Trophoblast cell (in vitro differentiated cells and primary cell): Measurements from ENCODE around the gene FTH1.

Experiments
- DNase-seq, 2 donors: peaks; one replicate each; pipeline ENCODE4 v3.0.0-alpha.2; 2016
- H2AFZ ChIP-seq: 2 replicates; pipeline ENCODE4 v1.6.1; 2013; ENCODE audit warnings: low read length, moderate library complexity, mild to moderate bottlenecking; ENCODE audit not compliant: insufficient read depth, poor library complexity
- H2AK5ac ChIP-seq: 2 replicates; pipeline ENCODE4 v1.6.1; 2013; ENCODE audit warnings: mild to moderate bottlenecking, low read length
- H2BK120ac ChIP-seq: 2 replicates; pipeline ENCODE4 v1.6.1; 2013; ENCODE audit warnings: low read length, mild to moderate bottlenecking, moderate library complexity; ENCODE audit not compliant: insufficient read depth, poor library complexity
- H2BK12ac ChIP-seq: 2 replicates; pipeline ENCODE4 v1.6.1; 2013; ENCODE audit warnings: mild to moderate bottlenecking, low read length, moderate library complexity
- H2BK5ac ChIP-seq: 2 replicates; pipeline ENCODE4 v1.6.1; 2013; ENCODE audit warnings: low read length, low read depth, moderate library complexity, mild to moderate bottlenecking; ENCODE audit not compliant: poor library complexity
- H3K14ac ChIP-seq: 2 replicates; pipeline ENCODE4 v1.6.1; 2013; ENCODE audit warnings: mild to moderate bottlenecking, low read length
- H3K18ac ChIP-seq: 2 replicates; pipeline ENCODE4 v1.6.1; 2013; ENCODE audit warnings: mild to moderate bottlenecking, low read length
- H3K23ac ChIP-seq: 2 replicates; pipeline ENCODE4 v1.6.1; 2013; ENCODE audit warnings: low read length
- H3K27ac ChIP-seq: 2 replicates; pipeline ENCODE4 v1.5.1; 2013; ENCODE audit warnings: low read depth, mild to moderate bottlenecking, inconsistent platforms, low read length, moderate library complexity
- H3K27me3 ChIP-seq: 2 replicates; pipeline ENCODE4 v1.6.1; 2013; ENCODE audit warnings: inconsistent platforms, mild to moderate bottlenecking, low read length, moderate library complexity; ENCODE audit not compliant: insufficient read depth
- H3K36me3 ChIP-seq, 2 experiments: 1 replicate in 1 of 2; 2 replicates in 1 of 2; pipeline ENCODE4 v1.6.1; 2013; ENCODE audit warnings: low read length in 2 of 2, mild to moderate bottlenecking in 2 of 2, moderate library complexity in 1 of 2; ENCODE audit not compliant: insufficient read depth in 2 of 2, control insufficient read depth in 1 of 2
- H3K4ac ChIP-seq: 2 replicates; pipeline ENCODE4 v1.6.1; 2013; ENCODE audit warnings: low read depth, mild to moderate bottlenecking, low read length, moderate library complexity
- H3K4me1 ChIP-seq, 2 experiments: 1 replicate in 1 of 2; 2 replicates in 1 of 2; pipeline ENCODE4 v1.6.1; 2013; ENCODE audit warnings: low read length in 2 of 2, mild to moderate bottlenecking in 2 of 2, moderate library complexity in 1 of 2; ENCODE audit not compliant: insufficient read depth in 2 of 2, control insufficient read depth in 1 of 2
- H3K4me2 ChIP-seq: 2 replicates; pipeline ENCODE4 v1.6.1; 2013; ENCODE audit warnings: inconsistent platforms, mild to moderate bottlenecking, low read length, moderate library complexity
- H3K4me3 ChIP-seq: 2 replicates; pipeline ENCODE4 v1.5.1; 2013; ENCODE audit warnings: mild to moderate bottlenecking, low read depth, low read length, inconsistent platforms
- H3K79me1 ChIP-seq: one replicate; pipeline ENCODE4 v1.6.1; 2013; ENCODE audit warnings: low read length
- H3K79me2 ChIP-seq: 2 replicates; pipeline ENCODE4 v1.6.1; 2013; ENCODE audit warnings: low read length, mild to moderate bottlenecking; ENCODE audit not compliant: control insufficient read depth, insufficient read depth, poor library complexity
- H3K9ac ChIP-seq: 2 replicates; pipeline ENCODE4 v1.6.1; 2013; ENCODE audit warnings: mild to moderate bottlenecking, low read length
- H3K9me3 ChIP-seq: 2 replicates; pipeline ENCODE4 v1.6.1; 2013; ENCODE audit warnings: low read depth, mild to moderate bottlenecking, control low read depth, inconsistent platforms, low read length; ENCODE audit not compliant: insufficient read depth
- H4K12ac ChIP-seq: 2 replicates; pipeline ENCODE4 v1.6.1; 2013; ENCODE audit warnings: low read depth, mild to moderate bottlenecking, low read length, moderate library complexity
- H4K8ac ChIP-seq: 2 replicates; pipeline ENCODE4 v1.6.1; 2013; ENCODE audit warnings: low read depth, mild to moderate bottlenecking, low read length, moderate library complexity
- H4K91ac ChIP-seq: one replicate; pipeline ENCODE4 v1.6.1; 2013; ENCODE audit warnings: low read depth, mild to moderate bottlenecking, low read length, moderate library complexity
- WGBS: extraction: QIAGEN DNeasy Blood & Tissue Kit; methylation state at CpG from one replicate; pipeline ENCODE4 v1.1.7; 2013; ENCODE audit warnings: missing lambda C conversion rate; ENCODE audit not compliant: insufficient read length, insufficient coverage; ENCODE audit errors: extremely low coverage; 5-methylcytosine and 5-hydroxymethylcytosine counted together

Gene FTH1

DNA sequence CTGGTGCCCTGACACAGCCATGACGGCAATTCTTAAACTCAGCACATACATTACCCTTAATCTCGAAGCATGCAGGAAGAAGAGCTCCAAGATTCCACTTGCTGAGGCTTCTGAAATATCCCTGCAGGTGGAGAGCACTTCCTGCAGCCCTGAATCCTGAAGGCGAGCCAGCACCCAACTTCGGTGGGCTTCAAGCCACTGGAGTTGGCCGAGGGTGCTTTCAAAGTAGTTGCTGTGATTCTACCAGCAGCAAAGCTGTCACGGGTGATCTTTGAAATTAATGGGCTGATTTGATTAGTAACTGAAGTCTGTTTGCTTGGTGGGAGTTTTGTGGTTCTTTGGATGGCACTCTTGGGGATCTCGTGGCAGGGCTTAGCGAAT lies 9.0 kb upstream of the FTH1 start:
- Histone ChIP-seq H4K91ac (peak overlapping the region; percentile 55), H3K9ac (no peak overlapping the region), H3K79me2 (peaks cover 7% of the 10 kb centered on the region), H3K4ac (no peak overlapping the region), H3K27ac (no peak overlapping the region), H2BK120ac (no peak overlapping the region), H3K4me2 (no peak overlapping the region), H2BK5ac (no peak overlapping the region), H4K12ac (no peak overlapping the region), H3K18ac (no peak overlapping the region), H3K36me3 (no peaks in the 10 kb centered on the region), H2BK12ac (no peak overlapping the region), H3K4me1 (peaks cover 18 to 27% of the 10 kb centered on the region in 2 experiments), H3K4me3 (no peak overlapping the region), H3K27me3 (no peaks in the 10 kb centered on the region), H4K8ac (no peak overlapping the region), H3K9me3 (no peaks in the 10 kb centered on the region), H2AK5ac (no peak overlapping the region), H3K14ac (no peak overlapping the region), H2AFZ (no peak overlapping the region), H3K23ac (no peak overlapping the region), H3K79me1 (peaks cover 30% of the 10 kb centered on the region)
- WGBS = no CpG with 5 or more reads among the region's 8 CpGs
- no peak for DNase-seq

DNA sequence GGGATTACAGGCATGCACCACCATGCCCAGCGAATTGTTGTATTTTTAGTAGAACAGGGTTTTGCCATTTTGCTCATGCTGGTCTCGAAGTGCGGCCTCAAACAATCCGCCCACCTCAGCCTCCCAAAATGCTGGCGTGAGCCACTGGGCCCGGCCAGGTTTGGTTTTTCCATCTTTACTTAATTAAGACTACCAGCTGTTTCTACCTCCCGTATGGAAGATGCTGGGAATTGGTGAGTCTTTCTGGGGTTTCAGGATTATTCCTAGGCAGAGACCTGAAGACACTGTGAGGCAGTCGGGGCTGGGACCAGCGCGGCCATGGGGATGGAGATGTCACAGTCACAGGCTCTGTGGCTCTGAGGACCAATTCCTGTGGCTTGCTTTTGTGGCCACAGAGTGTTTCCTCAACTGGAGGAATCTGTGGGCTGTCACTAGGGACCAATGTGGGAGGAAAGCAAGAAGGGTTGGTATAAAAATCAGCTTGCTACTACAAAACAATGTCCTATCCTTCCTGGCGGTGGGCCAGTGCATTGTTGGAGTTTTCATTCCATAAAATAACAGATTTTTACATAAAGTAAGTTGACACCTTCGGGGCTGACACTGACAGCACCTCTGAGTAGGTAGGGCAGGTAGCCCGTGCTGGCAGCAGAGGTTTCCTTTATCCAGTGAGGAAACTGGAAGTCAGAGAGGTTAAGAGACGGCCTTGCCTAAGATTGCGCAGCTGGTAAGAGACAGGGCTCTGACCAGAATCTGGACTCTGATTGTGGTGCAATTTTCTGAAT lies 8.4 kb upstream of the FTH1 start:
- no peak overlapping the region for H3K23ac ChIP-seq
- no peak overlapping the region for H3K4me3 ChIP-seq
- peak overlapping the region; percentile 30 for H2BK120ac ChIP-seq
- H2BK12ac ChIP-seq = peak overlapping the region; percentile 69
- H3K14ac ChIP-seq = no peak overlapping the region
- H2AFZ ChIP-seq = no peak overlapping the region
- H4K12ac ChIP-seq = no peak overlapping the region
- no peaks in the 10 kb centered on the region for H3K36me3 ChIP-seq
- WGBS = no CpG with 5 or more reads among the region's 15 CpGs
- H3K79me1 ChIP-seq = peaks cover 35% of the 10 kb centered on the region
- no peaks in the 10 kb centered on the region for H3K9me3 ChIP-seq
- no peak for DNase-seq
- H4K91ac ChIP-seq = no peak overlapping the region
- H2AK5ac ChIP-seq = peak overlapping the region; percentile 57
- no peak overlapping the region for H3K27ac ChIP-seq
- no peak overlapping the region for H3K4me2 ChIP-seq
- no peak overlapping the region for H3K9ac ChIP-seq
- no peaks in the 10 kb centered on the region for H3K27me3 ChIP-seq
- H3K4ac ChIP-seq = no peak overlapping the region
- H3K18ac ChIP-seq = no peak overlapping the region
- peaks cover 23 to 31% of the 10 kb centered on the region in 2 experiments for H3K4me1 ChIP-seq
- no peak overlapping the region for H2BK5ac ChIP-seq
- H3K79me2 ChIP-seq = peaks cover 10% of the 10 kb centered on the region
- no peak overlapping the region for H4K8ac ChIP-seq

DNA sequence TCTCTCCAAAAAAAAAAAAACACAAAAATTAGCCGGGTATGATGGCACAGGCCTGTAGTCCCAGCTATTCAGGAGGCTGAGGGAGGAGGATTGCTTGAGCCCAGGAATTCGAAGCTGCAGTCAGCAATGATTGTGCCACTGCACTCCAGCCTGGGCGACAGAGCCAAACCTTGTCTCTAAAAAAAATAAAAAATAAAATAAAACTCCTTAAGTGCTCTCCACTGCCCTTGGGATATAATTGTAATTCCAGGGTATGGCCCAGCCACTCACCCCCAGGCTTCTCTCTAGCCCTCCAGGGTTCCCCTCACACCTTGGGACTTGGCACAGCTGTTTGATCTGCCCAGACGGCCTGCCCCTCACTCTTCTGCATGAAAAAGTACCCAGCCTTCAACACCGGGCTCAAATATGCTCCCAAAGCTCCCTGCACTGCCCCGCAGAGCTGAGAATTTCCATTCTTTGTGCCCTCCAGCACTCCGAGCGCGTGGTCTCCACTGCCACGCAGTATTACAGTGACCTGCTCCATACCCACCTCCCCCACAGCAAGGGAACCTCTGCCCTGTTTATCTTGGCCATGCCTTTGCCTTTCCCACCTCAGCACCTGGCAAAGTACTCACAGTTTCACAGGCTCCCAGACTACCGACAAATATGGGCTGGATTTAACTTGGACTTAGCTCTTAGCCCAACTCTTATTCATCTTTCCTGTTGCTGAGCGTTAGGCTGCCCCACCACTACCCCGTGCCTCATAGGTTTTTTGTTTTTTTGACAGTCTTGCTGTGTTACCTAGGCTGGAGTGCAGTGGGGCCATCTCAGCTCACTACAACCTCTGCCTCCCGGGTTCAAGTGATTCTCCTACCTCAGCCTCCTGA lies 7.6 kb upstream of the FTH1 start:
- Histone ChIP-seq H3K23ac (no peak overlapping the region), H3K4me1 (peaks cover 24 to 30% of the 10 kb centered on the region in 2 experiments), H3K4me2 (no peak overlapping the region), H2BK12ac (peak overlapping the region; percentile 1), H2BK5ac (peak overlapping the region; percentile 2), H3K18ac (no peak overlapping the region), H4K8ac (no peak overlapping the region), H3K9me3 (no peaks in the 10 kb centered on the region), H2AFZ (no peak overlapping the region), H2BK120ac (peak overlapping the region; percentile 1), H2AK5ac (peak overlapping the region; percentile 44), H4K12ac (no peak overlapping the region), H4K91ac (peak overlapping the region; percentile 17), H3K27me3 (no peaks in the 10 kb centered on the region), H3K4me3 (no peak overlapping the region), H3K4ac (no peak overlapping the region), H3K27ac (no peak overlapping the region), H3K9ac (no peak overlapping the region), H3K79me1 (peaks cover 35% of the 10 kb centered on the region), H3K79me2 (peaks cover 10% of the 10 kb centered on the region), H3K14ac (no peak overlapping the region), H3K36me3 (no peaks in the 10 kb centered on the region)
- DNase-seq = no peak
- WGBS = no CpG with 5 or more reads among the region's 14 CpGs

DNA sequence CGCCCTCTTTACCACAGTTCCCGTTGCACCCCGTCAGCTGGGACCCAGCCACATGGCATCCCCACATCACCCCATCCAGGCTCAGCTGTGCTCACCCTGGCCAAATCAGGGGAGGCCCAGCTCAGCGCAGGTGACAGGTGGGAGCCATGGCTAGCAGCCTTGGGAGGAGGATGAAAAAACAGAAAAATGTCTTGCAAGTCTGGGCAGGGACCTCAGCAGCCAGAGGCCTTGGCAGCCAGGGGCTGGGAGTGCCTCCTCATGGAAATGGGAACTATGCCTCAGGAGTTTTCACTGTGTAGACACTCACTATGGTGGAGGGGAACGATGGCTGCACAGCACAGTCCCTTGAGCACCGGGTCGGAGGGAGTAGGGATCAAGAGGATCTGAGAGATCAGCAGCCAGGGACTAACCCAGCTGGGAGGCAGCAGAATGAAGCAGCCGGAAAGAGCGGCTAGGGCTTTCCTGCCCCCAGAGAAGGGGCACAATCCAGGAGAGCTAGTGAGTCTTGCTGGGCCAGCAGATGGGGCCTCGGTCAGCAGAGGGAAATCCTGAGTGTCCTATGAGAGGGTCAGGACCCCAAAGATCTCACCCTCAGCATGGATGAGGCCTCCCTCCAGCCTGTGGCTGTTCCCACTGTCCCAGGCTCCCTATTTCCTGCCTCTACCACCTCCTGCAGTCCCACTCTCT lies 6.2 kb upstream of the FTH1 start:
- Histone ChIP-seq H3K79me1 (peaks cover 33% of the 10 kb centered on the region), H3K14ac (peak overlapping the region; percentile 86), H2AK5ac (peak overlapping the region; percentile 92), H3K18ac (peak overlapping the region; percentile 87), H2BK120ac (peak overlapping the region; percentile 95), H4K12ac (no peak overlapping the region), H3K27me3 (no peaks in the 10 kb centered on the region), H3K4me1 (peaks cover 24 to 34% of the 10 kb centered on the region in 2 experiments), H4K8ac (peak overlapping the region; percentile 80), H2BK12ac (peak overlapping the region; percentile 90), H4K91ac (peak overlapping the region; percentile 99), H3K27ac (peak overlapping the region; percentile 94), H3K4me3 (no peak overlapping the region), H3K36me3 (no peaks in the 10 kb centered on the region), H3K79me2 (peaks cover 10% of the 10 kb centered on the region), H2BK5ac (peak overlapping the region; percentile 84), H3K9ac (no peak overlapping the region), H3K23ac (no peak overlapping the region), H3K4me2 (no peak overlapping the region), H2AFZ (peak overlapping the region; percentile 47), H3K4ac (peak overlapping the region; percentile 49), H3K9me3 (no peaks in the 10 kb centered on the region)
- WGBS = no CpG with 5 or more reads among the region's 10 CpGs
- DNase-seq = peak; percentile 30 to 40
